Chondrocyte (in vitro differentiated cells): ENCODE results near the gene SSMEM1. TPM values are rescaled to one million over a fixed set of nuclear protein-coding genes. Genes with fewer than 3 reads are reported as not detected.
A peak's percentile ranks its signal among the peaks of the same experiment; 100 is the strongest.

ENCODE experiments used
- DNase-seq: peaks from one replicate; pipeline ENCODE4 v3.0.0; 2021; ENCODE audit warnings: mixed read lengths, low spot score
- H3K27ac Mint-ChIP-seq: one replicate; pipeline ENCODE4 v1.8.0; 2021; ENCODE audit warnings: mild to moderate bottlenecking, moderate library complexity, mixed read lengths; ENCODE audit not compliant: unreplicated experiment
- H3K27me3 Mint-ChIP-seq: 2 replicates; pipeline ENCODE4 v1.8.0; 2021; ENCODE audit warnings: low read depth, mixed read lengths
- H3K36me3 Mint-ChIP-seq: 2 replicates; pipeline ENCODE4 v1.8.0; 2021; ENCODE audit warnings: low read depth, mixed read lengths
- H3K4me1 Mint-ChIP-seq: 2 replicates; pipeline ENCODE4 v1.8.0; 2021; ENCODE audit warnings: low read depth, mild to moderate bottlenecking, mixed read lengths
- H3K4me3 Mint-ChIP-seq: one replicate; pipeline ENCODE4 v1.8.0; 2021; ENCODE audit warnings: mild to moderate bottlenecking, moderate library complexity, mixed read lengths; ENCODE audit not compliant: unreplicated experiment
- H3K9me3 Mint-ChIP-seq: 2 replicates; pipeline ENCODE4 v1.8.0; 2021; ENCODE audit warnings: low read depth, mixed read lengths
- total RNA-seq: library from RNA; stranded (reverse); gene quantifications from 3 replicates; pipeline ENCODE4 v1.2.1, GENCODE V29; 2021
- TF ChIP-seq, protein P1 (sequence below): fragments of 200-600 bp; sonication (generic); IDR thresholded peaks from 2 replicates; pipeline ENCODE4 v1.5.0; 2021; ENCODE audit warnings: antibody characterized with exemption, mild to moderate bottlenecking, moderate library complexity

Gene SSMEM1
- total RNA-seq, 1 donor from 2014 or later, result not detected

DNA sequence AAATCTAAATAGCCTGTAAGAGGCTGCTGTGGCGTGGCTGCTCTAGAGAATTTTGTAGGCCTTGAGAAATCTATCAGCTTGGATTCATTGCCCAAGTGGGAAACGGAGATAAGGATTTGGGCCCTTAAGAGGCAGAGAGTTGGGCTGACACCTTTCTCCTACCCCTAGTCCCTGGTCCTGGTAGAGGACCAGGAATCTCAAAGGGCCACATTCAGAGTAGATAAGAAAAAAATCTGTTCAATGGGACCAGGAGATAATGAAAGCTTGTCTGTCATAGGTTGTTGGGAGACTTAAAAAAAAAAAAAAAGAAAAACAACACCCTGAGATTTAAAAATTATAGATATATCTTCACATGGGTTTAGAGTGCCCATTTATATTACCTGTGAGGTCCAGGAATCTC lies 20.3 kb upstream of the SSMEM1 start:
- H3K27ac Mint-ChIP-seq, result no peak overlapping the region
- TF ChIP-seq, protein P1, sequence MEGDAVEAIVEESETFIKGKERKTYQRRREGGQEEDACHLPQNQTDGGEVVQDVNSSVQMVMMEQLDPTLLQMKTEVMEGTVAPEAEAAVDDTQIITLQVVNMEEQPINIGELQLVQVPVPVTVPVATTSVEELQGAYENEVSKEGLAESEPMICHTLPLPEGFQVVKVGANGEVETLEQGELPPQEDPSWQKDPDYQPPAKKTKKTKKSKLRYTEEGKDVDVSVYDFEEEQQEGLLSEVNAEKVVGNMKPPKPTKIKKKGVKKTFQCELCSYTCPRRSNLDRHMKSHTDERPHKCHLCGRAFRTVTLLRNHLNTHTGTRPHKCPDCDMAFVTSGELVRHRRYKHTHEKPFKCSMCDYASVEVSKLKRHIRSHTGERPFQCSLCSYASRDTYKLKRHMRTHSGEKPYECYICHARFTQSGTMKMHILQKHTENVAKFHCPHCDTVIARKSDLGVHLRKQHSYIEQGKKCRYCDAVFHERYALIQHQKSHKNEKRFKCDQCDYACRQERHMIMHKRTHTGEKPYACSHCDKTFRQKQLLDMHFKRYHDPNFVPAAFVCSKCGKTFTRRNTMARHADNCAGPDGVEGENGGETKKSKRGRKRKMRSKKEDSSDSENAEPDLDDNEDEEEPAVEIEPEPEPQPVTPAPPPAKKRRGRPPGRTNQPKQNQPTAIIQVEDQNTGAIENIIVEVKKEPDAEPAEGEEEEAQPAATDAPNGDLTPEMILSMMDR, result no peak
- H3K4me3 Mint-ChIP-seq, result no peak overlapping the region
- DNase-seq, result no peak
- H3K27me3 Mint-ChIP-seq, result no peaks in the 10 kb centered on the region
- no peaks in the 10 kb centered on the region for H3K9me3 Mint-ChIP-seq
- peaks cover 7% of the 10 kb centered on the region for H3K36me3 Mint-ChIP-seq
- H3K4me1 Mint-ChIP-seq, result peaks cover 7% of the 10 kb centered on the region

DNA sequence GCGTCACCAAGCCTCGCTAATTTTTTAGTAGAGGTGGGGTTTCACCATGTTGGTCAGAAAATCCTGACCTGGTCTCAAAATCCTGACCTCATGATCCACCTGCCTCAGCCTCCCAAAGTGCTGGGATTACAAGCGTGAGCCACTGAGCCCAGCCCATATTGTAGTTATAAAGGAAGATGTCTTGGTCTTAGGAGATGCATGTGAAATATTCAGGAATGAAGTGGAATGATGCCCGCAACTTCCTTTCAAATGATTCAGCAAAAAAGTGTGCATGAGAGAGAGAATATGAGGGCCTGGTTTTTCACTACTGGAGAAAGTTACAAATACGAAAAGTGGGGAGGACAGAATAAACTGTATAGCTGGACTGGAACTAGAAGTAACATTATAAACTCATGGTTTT lies 18.3 kb upstream of the SSMEM1 start:
- TF ChIP-seq, protein P1, result no peak

DNA sequence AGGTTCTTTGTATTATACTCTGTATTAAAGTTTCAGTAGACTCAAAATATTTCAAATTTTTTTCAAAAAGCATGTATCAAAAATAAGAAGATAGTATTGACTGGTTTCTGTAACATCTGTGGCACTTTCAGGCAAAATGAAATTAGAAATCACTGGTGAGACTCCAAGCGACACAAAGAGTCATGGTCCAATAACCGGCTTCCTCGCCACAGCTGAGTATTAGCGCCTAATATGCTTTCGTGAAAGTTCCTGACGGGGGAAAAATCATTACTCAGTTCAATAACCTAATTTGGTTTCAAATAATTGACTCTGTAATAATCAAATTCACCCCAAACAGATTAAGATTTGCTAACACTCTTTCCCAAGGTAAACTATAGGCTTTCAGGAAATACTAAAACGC lies 15.9 kb upstream of the SSMEM1 start:
- H3K4me1 Mint-ChIP-seq, result peaks cover 7% of the 10 kb centered on the region
- H3K27ac Mint-ChIP-seq, result no peak overlapping the region
- no peak overlapping the region for H3K4me3 Mint-ChIP-seq
- TF ChIP-seq, protein P1, result no peak
- H3K9me3 Mint-ChIP-seq, result no peaks in the 10 kb centered on the region
- no peak for DNase-seq
- no peaks in the 10 kb centered on the region for H3K27me3 Mint-ChIP-seq
- H3K36me3 Mint-ChIP-seq, result peaks cover 5% of the 10 kb centered on the region

More for the DNA sequence above, 18.3 kb upstream of the SSMEM1 start:
- Mint-ChIP-seq H3K4me3 (no peak overlapping the region), H3K4me1 (peaks cover 7% of the 10 kb centered on the region), H3K9me3 (no peaks in the 10 kb centered on the region), H3K27me3 (no peaks in the 10 kb centered on the region), H3K36me3 (peaks cover 6% of the 10 kb centered on the region), H3K27ac (peak overlapping the region; percentile 2)
- DNase-seq, result no peak

DNA sequence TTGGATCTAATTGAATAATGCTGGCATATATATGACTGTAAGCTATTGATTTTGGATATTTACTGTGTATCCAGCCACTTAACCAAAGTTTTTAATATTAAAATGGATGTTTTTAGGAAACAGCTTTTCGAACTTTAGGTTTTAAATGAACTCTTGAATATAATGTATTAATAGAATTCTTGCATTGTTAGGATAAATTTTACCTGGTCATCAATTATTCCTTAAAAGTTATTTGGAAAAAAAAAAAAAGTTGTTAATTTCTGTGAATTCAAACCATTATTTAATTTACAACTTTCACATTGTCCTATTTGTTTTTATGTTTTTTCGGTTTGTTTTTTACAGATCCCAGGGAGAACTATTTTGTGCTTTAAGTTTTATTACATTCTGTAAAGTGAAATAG lies 12.3 kb upstream of the SSMEM1 start:
- TF ChIP-seq, protein P1, result no peak
- H3K9me3 Mint-ChIP-seq, result no peaks in the 10 kb centered on the region
- peaks cover 8% of the 10 kb centered on the region for H3K36me3 Mint-ChIP-seq
- no peak overlapping the region for H3K27ac Mint-ChIP-seq
- H3K4me1 Mint-ChIP-seq, result no peaks in the 10 kb centered on the region
- H3K27me3 Mint-ChIP-seq, result no peaks in the 10 kb centered on the region
- no peak overlapping the region for H3K4me3 Mint-ChIP-seq
- no peak for DNase-seq

DNA sequence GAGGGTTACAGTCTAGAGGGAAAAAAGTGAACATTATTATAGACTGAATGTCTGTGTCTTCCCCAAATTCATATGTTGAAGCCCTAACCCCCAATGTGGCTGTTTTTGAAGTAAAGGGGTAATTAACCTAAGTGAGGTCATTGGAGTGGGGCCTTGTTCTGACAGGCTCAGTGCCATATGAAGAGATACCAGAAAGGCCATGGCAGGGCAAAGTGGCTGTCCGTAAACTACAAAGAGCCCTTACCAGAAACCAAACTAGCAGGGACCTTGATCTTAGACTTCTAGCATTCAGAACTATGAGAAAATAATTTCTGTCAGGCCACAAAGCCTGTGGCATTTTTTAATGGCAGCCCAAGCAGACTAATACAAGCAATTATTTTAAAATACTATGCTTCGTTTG lies 11.2 kb upstream of the SSMEM1 start:
- no peak overlapping the region for H3K27ac Mint-ChIP-seq
- no peak for DNase-seq
- TF ChIP-seq, protein P1, result no peak
- H3K27me3 Mint-ChIP-seq, result no peaks in the 10 kb centered on the region
- no peaks in the 10 kb centered on the region for H3K4me1 Mint-ChIP-seq
- H3K4me3 Mint-ChIP-seq, result no peak overlapping the region
- H3K9me3 Mint-ChIP-seq, result no peaks in the 10 kb centered on the region
- peaks cover 12% of the 10 kb centered on the region for H3K36me3 Mint-ChIP-seq
